Keratinocyte (primary cell): ENCODE measurements around the gene BBS9. TPM values are rescaled to one million over a fixed set of nuclear protein-coding genes. Genes with fewer than 3 reads are reported as not detected.
"Not testable (repeated sequence)": the region's sequence is repeated elsewhere in the genome, so short reads cannot be mapped to it uniquely, and the experiment has no call there.

Source experiments
- DNase-seq: peaks from one replicate; pipeline ENCODE4 v3.0.0-alpha.2; 2011; ENCODE audit warnings: low read depth, missing footprints, low spot score
- FAIRE-seq: peaks from 2 replicates; lab custom pipeline; 2011; peaks lifted over from hg19 to GRCh38; lab: Jason Lieb, UNC
- H2AFZ ChIP-seq: 2 replicates; pipeline ENCODE4 v1.6.0; 2012; ENCODE audit warnings: low read length, control low read depth, inconsistent platforms; ENCODE audit not compliant: control insufficient read depth
- H3K27ac ChIP-seq: 2 replicates; pipeline ENCODE4 v1.5.1; 2011; ENCODE audit warnings: low read length; ENCODE audit not compliant: control insufficient read depth, insufficient read depth
- H3K27me3 ChIP-seq: 3 replicates; pipeline ENCODE4 v1.6.0; 2011; ENCODE audit warnings: low read length; ENCODE audit not compliant: control insufficient read depth, insufficient read depth; ENCODE audit errors: extremely low read depth
- H3K36me3 ChIP-seq, 2 experiments: 2 replicates in 1 of 2; 3 replicates in 1 of 2; pipeline ENCODE4 v1.5.1; 2011; ENCODE audit warnings: low read length in 2 of 2, mild to moderate bottlenecking in 1 of 2; ENCODE audit not compliant: control insufficient read depth in 2 of 2, insufficient read depth in 2 of 2; ENCODE audit errors: extremely low read depth in 1 of 2
- H3K4me1 ChIP-seq: 3 replicates; pipeline ENCODE4 v1.5.1; 2011; ENCODE audit warnings: low read length; ENCODE audit not compliant: control insufficient read depth, insufficient read depth; ENCODE audit errors: extremely low read depth
- H3K4me2 ChIP-seq: 3 replicates; pipeline ENCODE4 v1.6.0; 2011; ENCODE audit warnings: low read depth, low read length; ENCODE audit not compliant: control insufficient read depth, insufficient read depth; ENCODE audit errors: extremely low read depth
- H3K4me3 ChIP-seq, 3 experiments: fragments of 200-600 bp in 1 of 3; sonication (generic) in 1 of 3; 2 replicates in 2 of 3; 3 replicates in 1 of 3; pipeline ENCODE4 v1.5.1; 2011 to 2016; ENCODE audit warnings: low read length in 3 of 3, mild to moderate bottlenecking in 3 of 3, control low read depth in 2 of 3, inconsistent platforms in 1 of 3, low read depth in 1 of 3, mixed read lengths in 1 of 3, mixed run types in 1 of 3, moderate library complexity in 1 of 3; ENCODE audit not compliant: control insufficient read depth in 2 of 3, insufficient read depth in 2 of 3; ENCODE audit errors: extremely low read depth in 1 of 3
- H3K79me2 ChIP-seq: 2 replicates; pipeline ENCODE4 v1.6.0; 2012; ENCODE audit warnings: low read length; ENCODE audit not compliant: control insufficient read depth, insufficient read depth
- H3K9ac ChIP-seq: 3 replicates; pipeline ENCODE4 v1.6.0; 2011; ENCODE audit warnings: low read length; ENCODE audit not compliant: control insufficient read depth, insufficient read depth; ENCODE audit errors: extremely low read depth
- H3K9me1 ChIP-seq: 3 replicates; pipeline ENCODE4 v1.6.0; 2011; ENCODE audit warnings: low read length; ENCODE audit not compliant: control insufficient read depth, insufficient read depth; ENCODE audit errors: extremely low read depth
- H3K9me3 ChIP-seq: 2 replicates; pipeline ENCODE4 v1.5.1; 2012; ENCODE audit warnings: low read depth, low read length; ENCODE audit not compliant: control insufficient read depth
- H4K20me1 ChIP-seq: 3 replicates; pipeline ENCODE4 v1.6.0; 2011; ENCODE audit warnings: low read length; ENCODE audit not compliant: control insufficient read depth, insufficient read depth; ENCODE audit errors: extremely low read depth
- CTCF ChIP-seq, 3 experiments: IDR thresholded peaks in 1 of 3; conservative IDR thresholded peaks in 1 of 3; optimal IDR thresholded peaks in 1 of 3; 2 replicates in 2 of 3; 3 replicates in 1 of 3; pipeline versions ENCODE3 to v1.5.1; 2011; ENCODE audit warnings: low read length in 3 of 3, mild to moderate bottlenecking in 3 of 3, moderate library complexity in 2 of 3, control low read depth in 1 of 3, inconsistent platforms in 1 of 3; ENCODE audit not compliant: insufficient read depth in 2 of 3; ENCODE audit errors: extremely low read depth in 1 of 3
- EZH2 ChIP-seq: IDR thresholded peaks from one replicate; pipeline ENCODE4 v1.6.1; 2012; ENCODE audit warnings: inconsistent platforms, mild to moderate bottlenecking, low read length, moderate library complexity
- dilution Hi-C: fragments of 300-500 bp; cut with MboI; formaldehyde crosslinking; loops from one replicate; pipeline ENCODE4 v1.7.0; 2020; ENCODE audit warnings: low sequenced_read_pairs; ENCODE audit not compliant: extremely low pct_ligation_motif_present
- polyA plus RNA-seq, 5 experiments: library from polyadenylated mRNA; depleted of rRNA in 3 of 5; stranded (reverse) in 3 of 5; stranded (forward) in 1 of 5; unstranded in 1 of 5; fragments of >200 nt; gene quantifications; 1 replicate in 1 of 5; 2 replicates in 3 of 5; 3 replicates in 1 of 5; pipeline versions ENCODE4 v1.2.1 to v1.2.3, GENCODE V29; 2011 to 2012; ENCODE audit warnings: missing spikeins in 2 of 5, low read depth in 1 of 5, low replicate concordance in 1 of 5

Gene BBS9
- polyA plus RNA-seq, 1 donor (not counting 4 experiments of a cell fraction or from before 2014, with no cell fraction given): 7.6 TPM

GRCh38 chr7:33262476-33262875, 133.1 kb downstream of the BBS9 start:
- Histone ChIP-seq H4K20me1 (no peaks in the 10 kb centered on the region), H3K79me2 (no peaks in the 10 kb centered on the region), H3K9me3 (no peaks in the 10 kb centered on the region), H3K36me3 (no peaks in the 10 kb centered on the region), H3K27ac (no peak overlapping the region), H3K9me1 (no peaks in the 10 kb centered on the region), H3K4me1 (no peaks in the 10 kb centered on the region), H2AFZ (no peak overlapping the region), H3K4me3 (no peak overlapping the region), H3K4me2 (no peak overlapping the region), H3K9ac (no peak overlapping the region), H3K27me3 (no peaks in the 10 kb centered on the region)
- DNase-seq (no peak), FAIRE-seq (no peak)
- dilution Hi-C loops: no loop called here
- TF ChIP-seq CTCF (optimal IDR thresholded peaks at IDR 0.05 in 1 of 3, IDR thresholded peaks at IDR 0.05 in 1 of 3, conservative IDR thresholded peaks at IDR 0.05 in 1 of 3; ENCODE audit: extremely low read depth in 1 of 3, insufficient read depth in 2 of 3, low read length in 3 of 3) (no peak), EZH2 (no peak)

GRCh38 chr7:33271839-33272371, 142.5 kb downstream of the BBS9 start:
- H3K4me3 ChIP-seq, H3K79me2 ChIP-seq, H2AFZ ChIP-seq, DNase-seq, H3K9ac ChIP-seq, H3K36me3 ChIP-seq, H3K4me2 ChIP-seq, dilution Hi-C loops, H3K4me1 ChIP-seq, H3K9me1 ChIP-seq, H4K20me1 ChIP-seq, H3K9me3 ChIP-seq, H3K27me3 ChIP-seq, H3K27ac ChIP-seq, FAIRE-seq: not testable (repeated sequence)

GRCh38 chr7:33273356-33273755, 144.0 kb downstream of the BBS9 start:
- H3K27me3 ChIP-seq: no peaks in the 10 kb centered on the region
- H4K20me1 ChIP-seq: no peaks in the 10 kb centered on the region
- no peak overlapping the region for H3K4me3 ChIP-seq
- no peak overlapping the region for H3K27ac ChIP-seq
- H3K36me3 ChIP-seq: no peaks in the 10 kb centered on the region
- no peaks in the 10 kb centered on the region for H3K9me1 ChIP-seq
- no peak for TF ChIP-seq CTCF (optimal IDR thresholded peaks at IDR 0.05 in 1 of 3, IDR thresholded peaks at IDR 0.05 in 1 of 3, conservative IDR thresholded peaks at IDR 0.05 in 1 of 3; ENCODE audit: extremely low read depth in 1 of 3, insufficient read depth in 2 of 3, low read length in 3 of 3)
- no peak for TF ChIP-seq EZH2
- no peaks in the 10 kb centered on the region for H3K4me1 ChIP-seq
- DNase-seq: no peak
- dilution Hi-C loops: no loop called here
- no peak overlapping the region for H3K9ac ChIP-seq
- no peak overlapping the region for H3K4me2 ChIP-seq
- FAIRE-seq: no peak
- no peaks in the 10 kb centered on the region for H3K9me3 ChIP-seq
- H2AFZ ChIP-seq: no peak overlapping the region
- H3K79me2 ChIP-seq: no peaks in the 10 kb centered on the region
